ENCODE measurements around the gene MTNR1A.

The MTNR1A gene

DNA sequence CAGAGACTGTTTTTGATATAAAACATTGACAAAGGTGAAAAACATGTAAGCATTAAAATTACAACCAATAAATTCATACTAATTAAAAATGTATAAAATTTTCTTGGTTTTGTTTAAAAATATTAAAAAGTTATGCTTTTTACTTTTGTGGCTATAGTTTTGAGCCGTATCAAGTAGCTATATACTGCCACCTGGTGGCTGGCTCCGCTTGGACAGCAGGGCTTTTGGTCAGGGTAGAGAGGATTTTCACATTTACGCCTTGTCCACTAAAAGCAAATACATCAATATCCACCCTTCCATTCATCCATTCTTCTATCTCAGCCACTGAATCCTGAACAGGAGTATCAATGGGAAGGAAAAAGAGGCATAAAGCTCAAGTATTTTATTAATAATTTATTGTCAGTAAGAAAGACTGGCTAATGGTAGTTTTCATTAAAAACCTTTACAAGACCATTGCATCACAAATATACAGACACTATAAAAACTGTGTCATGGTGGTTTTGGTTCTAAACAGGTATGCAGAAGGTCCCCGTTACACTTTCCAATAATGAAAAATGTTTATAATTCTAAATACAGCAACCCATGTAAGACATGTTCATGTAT lies 32.1 kb upstream of the MTNR1A start:
- Histone ChIP-seq H3K36me3 (ENCODE audit: control insufficient read depth in 1 of 2, insufficient read depth in 2 of 2, low read depth in 1 of 2, low read length in 2 of 2) (peaks cover 42 to 96% of the 10 kb centered on the region in 2 experiments), H2AFZ (ENCODE audit: low read depth, low read length) (no peak overlapping the region), H2BK120ac (ENCODE audit: low read depth, low read length) (no peak overlapping the region), H2BK12ac (ENCODE audit: low read length in 2 of 2) (no peak overlapping the region), H3K14ac (ENCODE audit: low read length in 2 of 2) (no peak overlapping the region), H3K4me3 (ENCODE audit: insufficient read depth in 1 of 2, low read depth in 1 of 2, low read length in 2 of 2) (no peak overlapping the region), H3K27ac (ENCODE audit: low read length, poor library complexity, severe bottlenecking) (no peak overlapping the region), H3K9me3 (ENCODE audit: control insufficient read depth, low read length) (no peaks in the 10 kb centered on the region), H3K18ac (ENCODE audit: low read depth in 1 of 2, low read length in 2 of 2) (no peak overlapping the region), H3K4ac (ENCODE audit: low read depth in 1 of 2, low read length in 2 of 2) (no peak overlapping the region), H3K23ac (ENCODE audit: low read length in 2 of 2) (no peak overlapping the region), H3K4me2 (ENCODE audit: low read length, poor library complexity, severe bottlenecking) (no peak overlapping the region), H3K27me3 (ENCODE audit: control insufficient read depth in 1 of 2, insufficient read depth in 1 of 2, low read length in 2 of 2) (no peaks in the 10 kb centered on the region), H2AK5ac (ENCODE audit: low read length, severe bottlenecking) (no peak overlapping the region), H2BK5ac (ENCODE audit: low read depth, low read length, poor library complexity, severe bottlenecking) (no peak overlapping the region), H4K91ac (ENCODE audit: low read length) (no peak overlapping the region), H3K79me1 (replicated peaks; ENCODE audit: low read length, poor library complexity, severe bottlenecking) (peaks cover 25% of the 10 kb centered on the region), H3K9ac (ENCODE audit: low read length) (no peak overlapping the region), H3K4me1 (ENCODE audit: control insufficient read depth, insufficient read depth, low read depth, low read length) (peaks cover 4% of the 10 kb centered on the region), H4K8ac (ENCODE audit: low read length) (no peak overlapping the region), H2BK15ac (ENCODE audit: low read depth, poor library complexity, severe bottlenecking) (no peak overlapping the region)
- WGBS, result 10% methylated on average over 2 of the region's 4 CpGs
- DNase-seq, result peak; percentile 60

DNA sequence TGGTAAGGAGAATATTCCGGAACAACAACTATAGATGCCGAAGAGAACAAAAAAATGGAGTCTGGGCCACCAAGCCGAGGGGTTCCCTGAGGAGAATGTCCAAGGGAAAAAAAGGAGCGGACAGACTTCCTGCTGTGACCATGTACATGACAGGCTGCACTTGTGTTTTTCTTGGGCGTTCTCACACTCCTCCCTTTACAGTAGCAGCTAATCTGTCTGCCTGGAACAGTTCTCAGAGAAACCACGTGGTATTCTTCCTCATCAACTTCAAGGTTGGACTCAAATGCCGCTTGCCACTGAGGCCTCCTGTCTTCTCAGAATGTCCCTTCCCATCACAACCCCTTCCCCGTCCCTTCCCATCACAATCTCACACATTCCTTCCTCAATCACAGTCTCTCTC lies 30.8 kb upstream of the MTNR1A start:
- H3K18ac ChIP-seq (ENCODE audit: low read depth in 1 of 2, low read length in 2 of 2), result no peak overlapping the region
- H3K4ac ChIP-seq (ENCODE audit: low read depth in 1 of 2, low read length in 2 of 2), result no peak overlapping the region
- no peak overlapping the region for H2BK5ac ChIP-seq (ENCODE audit: low read depth, low read length, poor library complexity, severe bottlenecking)
- H3K27me3 ChIP-seq (ENCODE audit: control insufficient read depth in 1 of 2, insufficient read depth in 1 of 2, low read length in 2 of 2), result no peaks in the 10 kb centered on the region
- no peak overlapping the region for H2BK120ac ChIP-seq (ENCODE audit: low read depth, low read length)
- H4K8ac ChIP-seq (ENCODE audit: low read length), result peak overlapping the region; percentile 55
- DNase-seq, result no peak
- WGBS, result 93% methylated on average over 8 of the region's 8 CpGs
- no peak overlapping the region for H3K14ac ChIP-seq (ENCODE audit: low read length in 2 of 2)
- H2BK12ac ChIP-seq (ENCODE audit: low read length in 2 of 2), result no peak overlapping the region
- no peak overlapping the region for H2AFZ ChIP-seq (ENCODE audit: low read depth, low read length)
- no peak overlapping the region for H2AK5ac ChIP-seq (ENCODE audit: low read length, severe bottlenecking)
- H3K4me2 ChIP-seq (ENCODE audit: low read length, poor library complexity, severe bottlenecking), result no peak overlapping the region
- H3K23ac ChIP-seq (ENCODE audit: low read length in 2 of 2), result no peak overlapping the region
- H3K9ac ChIP-seq (ENCODE audit: low read length), result no peak overlapping the region
- H3K4me1 ChIP-seq (ENCODE audit: control insufficient read depth, insufficient read depth, low read depth, low read length), result peaks cover 4% of the 10 kb centered on the region
- H3K36me3 ChIP-seq (ENCODE audit: control insufficient read depth in 1 of 2, insufficient read depth in 2 of 2, low read depth in 1 of 2, low read length in 2 of 2), result peaks cover 41 to 94% of the 10 kb centered on the region in 2 experiments
- H4K91ac ChIP-seq (ENCODE audit: low read length), result no peak overlapping the region
- no peaks in the 10 kb centered on the region for H3K9me3 ChIP-seq (ENCODE audit: control insufficient read depth, low read length)
- H3K27ac ChIP-seq (ENCODE audit: low read length, poor library complexity, severe bottlenecking), result no peak overlapping the region
- H2BK15ac ChIP-seq (ENCODE audit: low read depth, poor library complexity, severe bottlenecking), result no peak overlapping the region
- no peak overlapping the region for H3K4me3 ChIP-seq (ENCODE audit: insufficient read depth in 1 of 2, low read depth in 1 of 2, low read length in 2 of 2)
- peaks cover 27% of the 10 kb centered on the region for H3K79me1 ChIP-seq (replicated peaks; ENCODE audit: low read length, poor library complexity, severe bottlenecking)

GRCh38 chr4:186584912-186585311 lies 29.5 kb upstream of the MTNR1A start:
- Histone ChIP-seq H2AFZ (ENCODE audit: low read depth, low read length) (no peak overlapping the region), H3K27ac (ENCODE audit: low read length, poor library complexity, severe bottlenecking) (no peak overlapping the region)

GRCh38 chr4:186581421-186581820 lies 26.1 kb upstream of the MTNR1A start:
- Histone ChIP-seq H3K4ac (ENCODE audit: low read depth in 1 of 2, low read length in 2 of 2) (no peak overlapping the region), H2BK5ac (ENCODE audit: low read depth, low read length, poor library complexity, severe bottlenecking) (no peak overlapping the region), H3K27ac (ENCODE audit: low read length, poor library complexity, severe bottlenecking) (no peak overlapping the region), H3K4me1 (ENCODE audit: control insufficient read depth, insufficient read depth, low read depth, low read length) (peaks cover 3% of the 10 kb centered on the region), H3K23ac (ENCODE audit: low read length in 2 of 2) (no peak overlapping the region), H3K4me3 (ENCODE audit: insufficient read depth in 1 of 2, low read depth in 1 of 2, low read length in 2 of 2) (no peak overlapping the region), H2BK12ac (ENCODE audit: low read length in 2 of 2) (no peak overlapping the region), H3K36me3 (ENCODE audit: control insufficient read depth in 1 of 2, insufficient read depth in 2 of 2, low read depth in 1 of 2, low read length in 2 of 2) (peaks cover 37 to 57% of the 10 kb centered on the region in 2 experiments), H3K9me3 (ENCODE audit: control insufficient read depth, low read length) (no peaks in the 10 kb centered on the region), H3K79me1 (replicated peaks; ENCODE audit: low read length, poor library complexity, severe bottlenecking) (peaks cover 29% of the 10 kb centered on the region), H2BK120ac (ENCODE audit: low read depth, low read length) (no peak overlapping the region), H3K14ac (ENCODE audit: low read length in 2 of 2) (no peak overlapping the region), H4K91ac (ENCODE audit: low read length) (no peak overlapping the region), H2AK5ac (ENCODE audit: low read length, severe bottlenecking) (no peak overlapping the region), H2AFZ (ENCODE audit: low read depth, low read length) (no peak overlapping the region), H2BK15ac (ENCODE audit: low read depth, poor library complexity, severe bottlenecking) (no peak overlapping the region), H3K18ac (ENCODE audit: low read depth in 1 of 2, low read length in 2 of 2) (no peak overlapping the region), H3K27me3 (ENCODE audit: control insufficient read depth in 1 of 2, insufficient read depth in 1 of 2, low read length in 2 of 2) (no peaks in the 10 kb centered on the region), H4K8ac (ENCODE audit: low read length) (no peak overlapping the region), H3K4me2 (ENCODE audit: low read length, poor library complexity, severe bottlenecking) (no peak overlapping the region), H3K9ac (ENCODE audit: low read length) (no peak overlapping the region)
- 94% methylated on average over 6 of the region's 6 CpGs for WGBS
- no peak for DNase-seq

More at GRCh38 chr4:186584912-186585311, 29.5 kb upstream of the MTNR1A start:
- Histone ChIP-seq H4K91ac (ENCODE audit: low read length) (no peak overlapping the region), H3K4me1 (ENCODE audit: control insufficient read depth, insufficient read depth, low read depth, low read length) (peaks cover 4% of the 10 kb centered on the region), H3K23ac (ENCODE audit: low read length in 2 of 2) (no peak overlapping the region), H2AK5ac (ENCODE audit: low read length, severe bottlenecking) (no peak overlapping the region), H3K4me2 (ENCODE audit: low read length, poor library complexity, severe bottlenecking) (no peak overlapping the region), H3K36me3 (ENCODE audit: control insufficient read depth in 1 of 2, insufficient read depth in 2 of 2, low read depth in 1 of 2, low read length in 2 of 2) (peaks cover 39 to 89% of the 10 kb centered on the region in 2 experiments), H3K79me1 (replicated peaks; ENCODE audit: low read length, poor library complexity, severe bottlenecking) (peaks cover 28% of the 10 kb centered on the region), H3K4me3 (ENCODE audit: insufficient read depth in 1 of 2, low read depth in 1 of 2, low read length in 2 of 2) (no peak overlapping the region), H4K8ac (ENCODE audit: low read length) (peak overlapping the region; percentile 22), H2BK5ac (ENCODE audit: low read depth, low read length, poor library complexity, severe bottlenecking) (no peak overlapping the region), H2BK12ac (ENCODE audit: low read length in 2 of 2) (no peak overlapping the region), H2BK15ac (ENCODE audit: low read depth, poor library complexity, severe bottlenecking) (no peak overlapping the region), H3K18ac (ENCODE audit: low read depth in 1 of 2, low read length in 2 of 2) (no peak overlapping the region), H3K9ac (ENCODE audit: low read length) (no peak overlapping the region), H3K9me3 (ENCODE audit: control insufficient read depth, low read length) (no peaks in the 10 kb centered on the region), H3K14ac (ENCODE audit: low read length in 2 of 2) (no peak overlapping the region), H3K27me3 (ENCODE audit: control insufficient read depth in 1 of 2, insufficient read depth in 1 of 2, low read length in 2 of 2) (no peaks in the 10 kb centered on the region), H3K4ac (ENCODE audit: low read depth in 1 of 2, low read length in 2 of 2) (no peak overlapping the region), H2BK120ac (ENCODE audit: low read depth, low read length) (no peak overlapping the region)
- WGBS, result 87% methylated on average over 6 of the region's 6 CpGs
- DNase-seq, result no peak
